ENCODE results near the gene SCG5.
A peak's percentile ranks its signal among the peaks of the same experiment; 100 is the strongest.

The SCG5 gene

GRCh38 chr15:32643907-32644445 lies 2.5 kb downstream of the SCG5 start:
- Histone ChIP-seq H3K4me3 (ENCODE audit: low read depth, low read length) (no peak overlapping the region), H3K9me3 (ENCODE audit: control insufficient read depth, insufficient read depth, low read depth, low read length) (no peaks in the 10 kb centered on the region), H3K36me3 (ENCODE audit: control insufficient read depth in 2 of 2, insufficient read depth in 1 of 2, low read length in 2 of 2) (peaks cover 0 to 8% of the 10 kb centered on the region in 2 experiments; a peak in 2 of 3 replicates), H3K4me1 (ENCODE audit: control insufficient read depth, insufficient read depth, low read length) (peaks cover 13% of the 10 kb centered on the region), H3K27ac (ENCODE audit: extremely low read depth, low read depth, low read length) (no peak overlapping the region)
- CTCF ChIA-PET: interaction anchor here (0.7 to 1.5 kb wide), 2 partner anchors 350 to 1871 kb away, joined by 3 to 8 read pairs; no protein-coding TSS in a partner anchor
- POLR2A ChIA-PET: no interaction called here
- TF ChIP-seq ZNF266 (tag by site-specific recombination; IDR thresholded peaks at IDR 0.05; ENCODE audit: low read depth) (no peak), ZNF664 (tag by site-specific recombination; IDR thresholded peaks at IDR 0.05) (peak; percentile 86), ZNF24 (tag by site-specific recombination; IDR thresholded peaks at IDR 0.05) (no peak)

DNA sequence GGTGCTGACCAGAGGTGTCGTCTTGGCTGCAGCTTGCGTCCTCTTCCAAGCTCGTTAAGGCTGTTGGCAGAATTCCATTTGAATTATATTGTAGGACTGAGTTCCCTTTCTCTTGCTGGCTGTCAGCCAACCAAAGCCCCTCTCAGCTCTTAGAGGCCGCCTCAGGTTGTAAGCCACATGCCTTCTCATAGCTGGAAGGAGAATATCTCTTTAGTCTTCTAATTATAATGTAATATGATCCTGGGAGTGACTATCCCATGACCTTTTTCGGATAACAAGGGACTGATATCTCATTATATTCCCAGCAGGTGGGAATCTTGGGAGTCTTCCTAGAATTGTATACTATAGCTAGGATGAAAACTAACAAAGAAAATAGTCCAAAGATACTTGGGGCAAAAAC lies 4.8 kb downstream of the SCG5 start:
- H3K27ac ChIP-seq (ENCODE audit: extremely low read depth, low read depth, low read length): peak overlapping the region; percentile 37; the same call in 1 of the 2 replicates
- ChIA-PET POLR2A (no interaction called here), CTCF (interaction anchor here (0.5 to 1.2 kb wide), 3 partner anchors 16 to 1745 kb away, joined by 3 to 4 read pairs (median 3); no protein-coding TSS in a partner anchor)
- no peaks in the 10 kb centered on the region for H3K9me3 ChIP-seq (ENCODE audit: control insufficient read depth, insufficient read depth, low read depth, low read length)
- no peak overlapping the region for H3K4me3 ChIP-seq (ENCODE audit: low read depth, low read length)
- no peaks in the 10 kb centered on the region for H3K36me3 ChIP-seq (ENCODE audit: control insufficient read depth in 2 of 2, insufficient read depth in 1 of 2, low read length in 2 of 2)
- H3K4me1 ChIP-seq (ENCODE audit: control insufficient read depth, insufficient read depth, low read length): peaks cover 13% of the 10 kb centered on the region
- TF ChIP-seq ZNF366 (tag by site-specific recombination; conservative IDR thresholded peaks at IDR 0.05): peak; percentile 81
- no peak for TF ChIP-seq PRDM1 (tag by site-specific recombination; IDR thresholded peaks at IDR 0.05)
- TF ChIP-seq, protein P1, sequence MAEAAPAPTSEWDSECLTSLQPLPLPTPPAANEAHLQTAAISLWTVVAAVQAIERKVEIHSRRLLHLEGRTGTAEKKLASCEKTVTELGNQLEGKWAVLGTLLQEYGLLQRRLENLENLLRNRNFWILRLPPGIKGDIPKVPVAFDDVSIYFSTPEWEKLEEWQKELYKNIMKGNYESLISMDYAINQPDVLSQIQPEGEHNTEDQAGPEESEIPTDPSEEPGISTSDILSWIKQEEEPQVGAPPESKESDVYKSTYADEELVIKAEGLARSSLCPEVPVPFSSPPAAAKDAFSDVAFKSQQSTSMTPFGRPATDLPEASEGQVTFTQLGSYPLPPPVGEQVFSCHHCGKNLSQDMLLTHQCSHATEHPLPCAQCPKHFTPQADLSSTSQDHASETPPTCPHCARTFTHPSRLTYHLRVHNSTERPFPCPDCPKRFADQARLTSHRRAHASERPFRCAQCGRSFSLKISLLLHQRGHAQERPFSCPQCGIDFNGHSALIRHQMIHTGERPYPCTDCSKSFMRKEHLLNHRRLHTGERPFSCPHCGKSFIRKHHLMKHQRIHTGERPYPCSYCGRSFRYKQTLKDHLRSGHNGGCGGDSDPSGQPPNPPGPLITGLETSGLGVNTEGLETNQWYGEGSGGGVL (tag by site-specific recombination; IDR thresholded peaks at IDR 0.05): 0 out of 2 replicates have a peak, but pooled peaks have one; percentile 9
- no peak for TF ChIP-seq ZFP69B (tag by site-specific recombination; IDR thresholded peaks at IDR 0.05)
- peak; percentile 72 for TF ChIP-seq GLIS1 (tag by site-specific recombination; IDR thresholded peaks at IDR 0.05)
- 0 out of 2 replicates have a peak, but pooled peaks have one; percentile 11 for TF ChIP-seq ZSCAN30 (tag by site-specific recombination; IDR thresholded peaks at IDR 0.05)
- TF ChIP-seq BCL6B (tag by site-specific recombination; IDR thresholded peaks at IDR 0.05): peak; percentile 74
- TF ChIP-seq ZBTB21 (tag by site-specific recombination; IDR thresholded peaks at IDR 0.05): no peak
- peak; percentile 69 for TF ChIP-seq IKZF3 (tag by site-specific recombination; IDR thresholded peaks at IDR 0.05)
- TF ChIP-seq ZNF664 (tag by site-specific recombination; IDR thresholded peaks at IDR 0.05): no peak
- no peak for TF ChIP-seq ZNF530 (tag by site-specific recombination; IDR thresholded peaks at IDR 0.05; ENCODE audit: low read depth)
- peak; percentile 99 for TF ChIP-seq WT1 (tag by site-specific recombination; IDR thresholded peaks at IDR 0.05)
- 0 out of 2 replicates have a peak, but pooled peaks have one; percentile 47 for TF ChIP-seq ZNF561 (tag by site-specific recombination; IDR thresholded peaks at IDR 0.05; ENCODE audit: borderline replicate concordance)
- TF ChIP-seq OSR2 (tag by site-specific recombination; IDR thresholded peaks at IDR 0.05): peak; percentile 38; the same call in 1 of the 2 replicates
- TF ChIP-seq ZXDB (tag by site-specific recombination; IDR thresholded peaks at IDR 0.05): 0 out of 2 replicates have a peak, but pooled peaks have one; percentile 26
- TF ChIP-seq ZIC2 (tag by site-specific recombination; IDR thresholded peaks at IDR 0.05): 0 out of 2 replicates have a peak, but pooled peaks have one; percentile 38
- TF ChIP-seq, protein P2, sequence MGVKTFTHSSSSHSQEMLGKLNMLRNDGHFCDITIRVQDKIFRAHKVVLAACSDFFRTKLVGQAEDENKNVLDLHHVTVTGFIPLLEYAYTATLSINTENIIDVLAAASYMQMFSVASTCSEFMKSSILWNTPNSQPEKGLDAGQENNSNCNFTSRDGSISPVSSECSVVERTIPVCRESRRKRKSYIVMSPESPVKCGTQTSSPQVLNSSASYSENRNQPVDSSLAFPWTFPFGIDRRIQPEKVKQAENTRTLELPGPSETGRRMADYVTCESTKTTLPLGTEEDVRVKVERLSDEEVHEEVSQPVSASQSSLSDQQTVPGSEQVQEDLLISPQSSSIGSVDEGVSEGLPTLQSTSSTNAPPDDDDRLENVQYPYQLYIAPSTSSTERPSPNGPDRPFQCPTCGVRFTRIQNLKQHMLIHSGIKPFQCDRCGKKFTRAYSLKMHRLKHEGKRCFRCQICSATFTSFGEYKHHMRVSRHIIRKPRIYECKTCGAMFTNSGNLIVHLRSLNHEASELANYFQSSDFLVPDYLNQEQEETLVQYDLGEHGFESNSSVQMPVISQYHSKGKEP (tag by site-specific recombination; IDR thresholded peaks at IDR 0.05): peak; percentile 28; the same call in 1 of the 2 replicates
- TF ChIP-seq ZNF394 (tag by site-specific recombination; IDR thresholded peaks at IDR 0.05; ENCODE audit: borderline replicate concordance): 0 out of 2 replicates have a peak, but pooled peaks have one; percentile 29
- TF ChIP-seq KLF8 (tag by site-specific recombination; IDR thresholded peaks at IDR 0.05): peak; percentile 32; the same call in 1 of the 2 replicates
- TF ChIP-seq FEZF1 (tag by site-specific recombination; IDR thresholded peaks at IDR 0.05): peak; percentile 57
- TF ChIP-seq PRDM6 (tag by site-specific recombination; IDR thresholded peaks at IDR 0.05): peak; percentile 93
- TF ChIP-seq ZNF639 (tag by site-specific recombination; IDR thresholded peaks at IDR 0.05): no peak
- TF ChIP-seq ZNF324 (tag by site-specific recombination; IDR thresholded peaks at IDR 0.05): no peak
- TF ChIP-seq ZEB2 (tag by site-specific recombination; IDR thresholded peaks at IDR 0.05): 0 out of 2 replicates have a peak, but pooled peaks have one; percentile 23
- no peak for TF ChIP-seq ZNF776 (tag by site-specific recombination; IDR thresholded peaks at IDR 0.05; ENCODE audit: borderline replicate concordance)
